ENCODE measurements around the gene CNN1. TPM values are rescaled to one million over a fixed set of nuclear protein-coding genes. Genes with fewer than 3 reads are reported as not detected.
A peak's percentile ranks its signal among the peaks of the same experiment; 100 is the strongest.
"Not testable (repeated sequence)": the region's sequence is repeated elsewhere in the genome, so short reads cannot be mapped to it uniquely, and the experiment has no call there.

Gene CNN1
- total RNA-seq, 2 experiments from 2014 or later = not detected

- no peaks in the 10 kb centered on the region for H3K9me3 Mint-ChIP-seq
- peaks cover 41% of the 10 kb centered on the region for H3K4me1 Mint-ChIP-seq (ENCODE audit: low read depth)
Measured at GRCh38 chr19:11558881-11559828, 20.5 kb downstream of the CNN1 start, which contains the start of gene ELOF1. ELOF1 (minus strand) TSS chr19:11559230; CDS start chr19:11554347, 4,883 bp downstream.

GRCh38 chr19:11560404-11561051, 21.9 kb downstream of the CNN1 start:
- Mint-ChIP-seq H3K36me3 (ENCODE audit: low read depth) (peaks cover 9% of the 10 kb centered on the region), H3K4me3 (peak overlapping the region; percentile 91), H3K9me3 (no peaks in the 10 kb centered on the region), H3K27me3 (no peaks in the 10 kb centered on the region), H3K4me1 (ENCODE audit: low read depth) (peaks cover 34% of the 10 kb centered on the region), H3K27ac (peak overlapping the region; percentile 56)
- DNase-seq = peak; percentile 80
- ChIA-PET CTCF (interaction anchor here (0.6 to 4.4 kb wide), 19 partner anchors 9 to 176 kb away, joined by 3 to 39 read pairs (median 5); partner anchors contain the start of gene ECSIT), POLR2A (interaction anchor here (0.6 to 2.0 kb wide), 8 partner anchors 18 to 137 kb away, joined by 3 to 6 read pairs (median 4); partner anchors contain the start of genes ECSIT and ZNF627)
- peak; percentile 64 for ATAC-seq
- TF ChIP-seq, protein P1, sequence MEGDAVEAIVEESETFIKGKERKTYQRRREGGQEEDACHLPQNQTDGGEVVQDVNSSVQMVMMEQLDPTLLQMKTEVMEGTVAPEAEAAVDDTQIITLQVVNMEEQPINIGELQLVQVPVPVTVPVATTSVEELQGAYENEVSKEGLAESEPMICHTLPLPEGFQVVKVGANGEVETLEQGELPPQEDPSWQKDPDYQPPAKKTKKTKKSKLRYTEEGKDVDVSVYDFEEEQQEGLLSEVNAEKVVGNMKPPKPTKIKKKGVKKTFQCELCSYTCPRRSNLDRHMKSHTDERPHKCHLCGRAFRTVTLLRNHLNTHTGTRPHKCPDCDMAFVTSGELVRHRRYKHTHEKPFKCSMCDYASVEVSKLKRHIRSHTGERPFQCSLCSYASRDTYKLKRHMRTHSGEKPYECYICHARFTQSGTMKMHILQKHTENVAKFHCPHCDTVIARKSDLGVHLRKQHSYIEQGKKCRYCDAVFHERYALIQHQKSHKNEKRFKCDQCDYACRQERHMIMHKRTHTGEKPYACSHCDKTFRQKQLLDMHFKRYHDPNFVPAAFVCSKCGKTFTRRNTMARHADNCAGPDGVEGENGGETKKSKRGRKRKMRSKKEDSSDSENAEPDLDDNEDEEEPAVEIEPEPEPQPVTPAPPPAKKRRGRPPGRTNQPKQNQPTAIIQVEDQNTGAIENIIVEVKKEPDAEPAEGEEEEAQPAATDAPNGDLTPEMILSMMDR (IDR thresholded peaks at IDR 0.05) = peak; percentile 88
- intact Hi-C loops (cut with micrococcal nuclease) = loop anchor here (2.0 kb wide), 1 partner anchor 26 kb away; no protein-coding TSS in a partner anchor

More at GRCh38 chr19:11558881-11559828, 20.5 kb downstream of the CNN1 start, which contains the start of gene ELOF1:
- ATAC-seq (peak; percentile 96), DNase-seq (peak; percentile 99)
- TF ChIP-seq, protein P1 (IDR thresholded peaks at IDR 0.05) = no peak
- peak within 1 kb of the TSS; percentile 91 for H3K4me3 Mint-ChIP-seq
- CTCF ChIA-PET = interaction anchor here (1.0 to 4.4 kb wide), 14 partner anchors 10 to 183 kb away, joined by 3 to 39 read pairs (median 6); partner anchors contain the start of gene ECSIT
- intact Hi-C loops (cut with micrococcal nuclease) = no loop called here
- H3K27ac Mint-ChIP-seq = peak within 1 kb of the TSS; percentile 93
- no peaks in the 10 kb centered on the region for H3K27me3 Mint-ChIP-seq
- H3K36me3 Mint-ChIP-seq (ENCODE audit: low read depth) = peaks cover 14% of the 10 kb centered on the region
- POLR2A ChIA-PET = interaction anchor here (0.6 to 2.1 kb wide), 21 partner anchors 8 to 281 kb away, joined by 3 to 17 read pairs (median 4); partner anchors contain the start of genes ACP5, ZNF627 and ZNF823

GRCh38 chr19:11563532-11563931, 24.9 kb downstream of the CNN1 start:
- ATAC-seq = no peak
- Mint-ChIP-seq H3K36me3 (ENCODE audit: low read depth) (peaks cover 3% of the 10 kb centered on the region), H3K27ac (no peak overlapping the region), H3K4me3 (no peak overlapping the region), H3K27me3 (no peaks in the 10 kb centered on the region), H3K9me3 (no peaks in the 10 kb centered on the region), H3K4me1 (ENCODE audit: low read depth) (peaks cover 21% of the 10 kb centered on the region)
- CTCF ChIA-PET = interaction anchor here (1.4 to 2.8 kb wide), 3 partner anchors 9 to 24 kb away, joined by 3 to 10 read pairs (median 9); no protein-coding TSS in a partner anchor
- no peak for DNase-seq
- POLR2A ChIA-PET = no interaction called here
- TF ChIP-seq, protein P1 (IDR thresholded peaks at IDR 0.05) = no peak
- intact Hi-C loops (cut with micrococcal nuclease) = no loop called here

GRCh38 chr19:11564082-11564807, 25.6 kb downstream of the CNN1 start:
- H3K27me3 Mint-ChIP-seq; POLR2A ChIA-PET; ATAC-seq; H3K9me3 Mint-ChIP-seq; intact Hi-C loops (cut with micrococcal nuclease); H3K36me3 Mint-ChIP-seq (ENCODE audit: low read depth); H3K4me3 Mint-ChIP-seq; H3K27ac Mint-ChIP-seq; DNase-seq: not testable (repeated sequence)
- CTCF ChIA-PET = interaction anchor here (1.4 to 2.8 kb wide), 3 partner anchors 10 to 23 kb away, joined by 3 to 10 read pairs (median 9); no protein-coding TSS in a partner anchor
- H3K4me1 Mint-ChIP-seq (ENCODE audit: low read depth) = peaks cover 20% of the 10 kb centered on the region

GRCh38 chr19:11565649-11565980, 27.0 kb downstream of the CNN1 start:
- intact Hi-C loops (cut with micrococcal nuclease); H3K27me3 Mint-ChIP-seq; H3K9me3 Mint-ChIP-seq; H3K4me3 Mint-ChIP-seq; CTCF ChIA-PET; DNase-seq; H3K36me3 Mint-ChIP-seq (ENCODE audit: low read depth); H3K27ac Mint-ChIP-seq; POLR2A ChIA-PET; ATAC-seq: not testable (repeated sequence)
- H3K4me1 Mint-ChIP-seq (ENCODE audit: low read depth) = peaks cover 13% of the 10 kb centered on the region
